HT-29 (cell line): Measurements from ENCODE around the gene SLC25A43. TPM values are rescaled to one million over a fixed set of nuclear protein-coding genes. Genes with fewer than 3 reads are reported as not detected.
A peak's percentile ranks its signal among the peaks of the same experiment; 100 is the strongest.

Source experiments
- DNase-seq: peaks from one replicate; pipeline ENCODE4 v3.0.0-alpha.2; 2015; ENCODE audit warnings: low spot score
- small RNA-seq: library from RNA; depleted of rRNA; stranded (forward); fragments of <200 nt; gene quantifications from one replicate; pipeline ENCODE3, GENCODE V24; 2014
- total RNA-seq: library from RNA; depleted of rRNA; stranded (reverse); fragments of >200 nt; shearing (Covaris generic); gene quantifications from 2 replicates; pipeline ENCODE4 v1.2.3, GENCODE V29; 2014; rRNA removed

SLC25A43 gene
- total RNA-seq, 1 experiment from 2014 or later: 9.0 TPM

- peak; percentile 37 for DNase-seq
These were observed 96.9 kb downstream of the SLC25A43 start for GRCh38 chrX:119495734-119496726.

GRCh38 chrX:119497185-119497584 is 98.0 kb downstream of the SLC25A43 start:
- no peak for DNase-seq

- DNase-seq: no peak
These were observed 101.1 kb downstream of the SLC25A43 start for GRCh38 chrX:119500061-119500800.

- DNase-seq: peak; percentile 50
These were observed 102.5 kb downstream of the SLC25A43 start for GRCh38 chrX:119501511-119502148.

GRCh38 chrX:119502727-119503483 is 103.8 kb downstream of the SLC25A43 start:
- DNase-seq: peak; percentile 93

GRCh38 chrX:119503484-119503861 is 104.3 kb downstream of the SLC25A43 start:
- DNase-seq: peak; percentile 89

Small RNA genes lying within 50 kb of the gene (small RNA-seq; reads per million reads assigned to genes)
- gene RNU1-67P (0.86 reads per million, percentile 25 among the genes with 10 or more reads in this experiment), gene RNY3P16 (not detected)

Other genes with a start within 250 kb of the SLC25A43 start
- gene PGRMC1, start 163.1 kb upstream of the SLC25A43 start, total RNA-seq: 169 and 172 TPM in 2 replicates
- gene SLC25A5, start 69.1 kb downstream of the SLC25A43 start, total RNA-seq: 437 and 452 TPM in 2 replicates
- gene STEEP1, start 166.1 kb downstream of the SLC25A43 start, total RNA-seq: 38.0 and 38.3 TPM in 2 replicates
- 22.6 and 26.2 TPM in 2 replicates for gene UBE2A, start 175.2 kb downstream of the SLC25A43 start, total RNA-seq
- 6.9 and 7.8 TPM in 2 replicates for gene NKRF, start 207.1 kb downstream of the SLC25A43 start, total RNA-seq